Large intestine (tissue), 3 donors: ENCODE data around the gene APC2. TPM values are rescaled to one million over a fixed set of nuclear protein-coding genes. Genes with fewer than 3 reads are reported as not detected.
"Not testable (repeated sequence)": the region's sequence is repeated elsewhere in the genome, so short reads cannot be mapped to it uniquely, and the experiment has no call there.

Experiments
- DNase-seq, 2 donors: peaks; one replicate each; pipeline versions ENCODE4 v3.0.0 to v3.0.0-alpha.2; 2013
- H3K27ac ChIP-seq: one replicate; pipeline ENCODE4 v1.5.1; 2013; ENCODE audit warnings: low read length
- H3K27me3 ChIP-seq: 2 replicates; pipeline ENCODE4 v1.6.1; 2013; ENCODE audit warnings: low read length; ENCODE audit not compliant: control insufficient read depth, insufficient read depth
- H3K36me3 ChIP-seq: 2 replicates; pipeline ENCODE4 v1.6.1; 2013; ENCODE audit warnings: low read length; ENCODE audit not compliant: control insufficient read depth, insufficient read depth
- H3K4me1 ChIP-seq: one replicate; pipeline ENCODE4 v1.6.1; 2013; ENCODE audit warnings: low read length; ENCODE audit not compliant: control insufficient read depth, insufficient read depth
- H3K4me3 ChIP-seq: one replicate; pipeline ENCODE4 v1.5.1; 2013; ENCODE audit warnings: low read length
- H3K9me3 ChIP-seq: one replicate; pipeline ENCODE4 v1.6.1; 2013; ENCODE audit warnings: mild to moderate bottlenecking, low read depth, low read length, moderate library complexity; ENCODE audit not compliant: control insufficient read depth
- WGBS: methylation state at CpG from one replicate; pipeline ENCODE4 v1.1.5; 2013; ENCODE audit warnings: low lambda C conversion rate; ENCODE audit not compliant: insufficient coverage; 5-methylcytosine and 5-hydroxymethylcytosine counted together
- polyA plus RNA-seq: library from polyadenylated mRNA; unstranded; fragments of 120-200 nt; gene quantifications from one replicate; pipeline ENCODE4 v1.2.1, GENCODE V29; 2013

APC2 gene
- polyA plus RNA-seq, 1 donor: 5.6 TPM

DNA sequence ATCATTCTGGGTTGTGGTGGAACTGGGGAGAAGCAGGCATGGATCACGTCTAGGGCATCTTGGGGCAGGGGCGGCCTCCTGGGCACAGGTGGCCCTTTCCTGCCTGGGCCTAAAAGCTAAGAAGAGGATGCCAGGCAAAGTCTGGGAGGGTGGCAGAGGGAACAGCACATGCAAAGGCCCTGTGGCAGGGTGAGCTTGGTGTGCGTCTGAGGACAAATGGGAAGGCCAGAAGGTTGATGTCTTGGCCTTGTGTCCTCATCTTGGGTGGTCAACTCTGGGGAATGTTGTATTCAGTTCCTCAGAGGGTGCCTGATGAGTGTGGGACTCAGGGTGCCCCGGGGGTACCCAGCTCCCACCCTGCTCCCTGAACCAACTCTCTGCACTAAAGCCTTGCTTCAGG lies 68.5 kb downstream of the APC2 start:
- Histone ChIP-seq H3K4me1 (no peaks in the 10 kb centered on the region), H3K4me3 (no peak overlapping the region), H3K27me3 (peaks cover 39% of the 10 kb centered on the region), H3K9me3 (peaks cover 7% of the 10 kb centered on the region), H3K27ac (no peak overlapping the region), H3K36me3 (no peaks in the 10 kb centered on the region)
- DNase-seq: no peak
- no CpG with 5 or more reads among the region's 4 CpGs for WGBS

- no CpG with 5 or more reads among the region's 8 CpGs for WGBS
These were observed 69.9 kb downstream of the APC2 start for GRCh38 chr19:1519802-1520201.

DNA sequence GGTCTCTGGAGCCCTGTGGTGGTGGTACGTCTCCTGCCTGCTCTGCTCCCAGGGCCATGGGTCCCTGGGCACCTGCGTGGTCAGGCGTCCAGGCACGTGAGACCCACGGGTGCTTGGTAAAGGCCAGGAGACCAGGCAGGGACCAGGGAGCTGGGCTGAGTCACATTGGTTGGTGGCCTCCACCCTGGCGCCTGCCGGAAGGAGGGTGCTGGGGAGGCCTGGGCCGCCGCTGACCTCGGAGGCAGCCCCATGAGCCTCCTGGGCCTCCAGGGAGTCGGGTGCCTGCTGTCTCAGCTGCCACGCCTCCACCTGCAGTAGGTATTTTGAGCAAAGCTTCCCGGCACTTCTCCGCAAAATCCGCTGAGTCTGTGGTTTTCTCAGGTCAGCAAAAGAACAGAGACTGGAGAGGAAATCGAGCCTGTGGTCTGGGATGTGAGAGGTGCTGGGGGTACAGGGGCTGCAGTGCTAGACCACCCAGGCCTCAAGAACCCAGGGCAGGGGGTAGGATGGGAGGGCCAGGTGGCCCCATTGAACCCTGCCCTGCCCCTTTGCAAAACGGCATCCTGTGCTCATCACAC lies 70.4 kb downstream of the APC2 start:
- DNase-seq: no peak
- no peaks in the 10 kb centered on the region for H3K36me3 ChIP-seq
- H3K4me3 ChIP-seq: no peak overlapping the region
- no peaks in the 10 kb centered on the region for H3K4me1 ChIP-seq
- WGBS: 80% methylated on average over 1 of the region's 17 CpGs
- peaks cover 46% of the 10 kb centered on the region for H3K27me3 ChIP-seq
- H3K27ac ChIP-seq: no peak overlapping the region
- H3K9me3 ChIP-seq: peaks cover 7% of the 10 kb centered on the region

More at GRCh38 chr19:1519802-1520201, 69.9 kb downstream of the APC2 start:
- not testable (repeated sequence) for DNase-seq, H3K4me1 ChIP-seq, H3K4me3 ChIP-seq, H3K27ac ChIP-seq, H3K36me3 ChIP-seq, H3K9me3 ChIP-seq
- H3K27me3 ChIP-seq: peaks cover 42% of the 10 kb centered on the region

- Histone ChIP-seq H3K4me3 (no peak overlapping the region), H3K27me3 (peaks cover 52% of the 10 kb centered on the region), H3K4me1 (no peaks in the 10 kb centered on the region), H3K27ac (no peak overlapping the region), H3K36me3 (no peaks in the 10 kb centered on the region), H3K9me3 (peaks cover 3% of the 10 kb centered on the region)
- DNase-seq: no peak
- no CpG with 5 or more reads among the region's 14 CpGs for WGBS
These were observed 71.7 kb downstream of the APC2 start for GRCh38 chr19:1521636-1522035.

GRCh38 chr19:1522061-1522460 lies 72.1 kb downstream of the APC2 start:
- no peak overlapping the region for H3K4me3 ChIP-seq
- peaks cover 3% of the 10 kb centered on the region for H3K9me3 ChIP-seq
- no peaks in the 10 kb centered on the region for H3K36me3 ChIP-seq
- peaks cover 48% of the 10 kb centered on the region for H3K27me3 ChIP-seq
- WGBS: no CpG with 5 or more reads among the region's 10 CpGs
- no peak overlapping the region for H3K27ac ChIP-seq
- H3K4me1 ChIP-seq: no peaks in the 10 kb centered on the region
- no peak for DNase-seq

DNA sequence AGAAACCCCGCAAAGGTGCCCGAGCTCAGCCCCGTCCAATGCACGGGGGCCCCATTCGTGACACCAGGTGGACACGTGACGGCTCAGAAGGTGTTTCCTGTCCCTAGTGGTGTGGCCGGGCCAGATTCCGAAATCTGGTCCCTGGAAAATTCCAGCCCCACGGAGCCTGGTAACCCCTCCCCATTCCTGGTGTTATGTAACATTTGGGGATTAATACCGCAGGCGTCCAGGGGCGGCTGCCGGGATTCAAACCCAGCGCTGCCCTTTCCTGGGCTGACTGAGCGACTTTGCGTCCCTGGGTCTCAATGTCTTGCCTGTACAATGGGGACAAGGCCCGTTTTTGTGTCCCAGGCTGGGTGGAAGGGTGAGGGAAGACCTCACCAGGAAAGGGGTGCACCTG lies 72.9 kb downstream of the APC2 start:
- no CpG with 5 or more reads among the region's 18 CpGs for WGBS

More for the DNA sequence above, 72.9 kb downstream of the APC2 start:
- Histone ChIP-seq H3K27me3 (peaks cover 48% of the 10 kb centered on the region), H3K9me3 (peaks cover 3% of the 10 kb centered on the region), H3K36me3 (no peaks in the 10 kb centered on the region), H3K27ac (no peak overlapping the region), H3K4me1 (no peaks in the 10 kb centered on the region), H3K4me3 (no peak overlapping the region)
- DNase-seq: no peak

Other genes with a start within 250 kb of the APC2 start
- gene STK11, start 244.3 kb upstream of the APC2 start, polyA plus RNA-seq: 67.1 TPM
- gene CBARP, start 212.1 kb upstream of the APC2 start, polyA plus RNA-seq: 2.0 TPM
- gene ATP5F1D, start 208.4 kb upstream of the APC2 start, polyA plus RNA-seq: 136 TPM
- 110 TPM for gene MIDN, start 201.5 kb upstream of the APC2 start, polyA plus RNA-seq
- 564 TPM for gene CIRBP, start 180.8 kb upstream of the APC2 start, polyA plus RNA-seq
- gene FAM174C, start 174.6 kb upstream of the APC2 start, polyA plus RNA-seq: 37.4 TPM
- gene EFNA2, start 164.2 kb upstream of the APC2 start, polyA plus RNA-seq: 25.6 TPM
- gene NDUFS7, start 66.2 kb upstream of the APC2 start, polyA plus RNA-seq: 91.9 TPM
- 16.0 TPM for gene GAMT, start 48.6 kb upstream of the APC2 start, polyA plus RNA-seq
- gene DAZAP1, start 42.5 kb upstream of the APC2 start, polyA plus RNA-seq: 97.8 TPM
- 1,404 TPM for gene RPS15, start 11.7 kb upstream of the APC2 start, polyA plus RNA-seq
- 29.8 TPM for gene C19orf25, start 29.1 kb downstream of the APC2 start, polyA plus RNA-seq
- gene PCSK4, start 40.2 kb downstream of the APC2 start, polyA plus RNA-seq: 4.7 TPM
- 228 TPM for gene REEP6, start 41.1 kb downstream of the APC2 start, polyA plus RNA-seq
- 24.9 TPM for gene ADAMTSL5, start 62.9 kb downstream of the APC2 start, polyA plus RNA-seq
- gene PLK5, start 74.0 kb downstream of the APC2 start, polyA plus RNA-seq: 0.09 TPM
- 17.8 TPM for gene MEX3D, start 118.2 kb downstream of the APC2 start, polyA plus RNA-seq
- gene MBD3, start 142.7 kb downstream of the APC2 start, polyA plus RNA-seq: 59.1 TPM
- gene UQCR11, start 155.3 kb downstream of the APC2 start, polyA plus RNA-seq: 124 TPM
- gene TCF3, start 202.5 kb downstream of the APC2 start, polyA plus RNA-seq: 74.3 TPM